Astrocyte (in vitro differentiated cells and primary cell): ENCODE measurements around the gene ANKH. TPM values are rescaled to one million over a fixed set of nuclear protein-coding genes. Genes with fewer than 3 reads are reported as not detected.

Source experiments
- DNase-seq: peaks from one replicate; pipeline ENCODE4 v3.0.0-alpha.2; 2010; ENCODE audit warnings: low read depth
- FAIRE-seq: peaks from 2 replicates; lab custom pipeline; 2011; peaks lifted over from hg19 to GRCh38; lab: Jason Lieb, UNC
- H2AFZ ChIP-seq: 2 replicates; pipeline ENCODE4 v1.6.0; 2012; ENCODE audit warnings: low read depth, low read length, inconsistent platforms
- H3K27ac ChIP-seq: 2 replicates; pipeline ENCODE4 v1.5.1; 2011; ENCODE audit warnings: low read depth, low read length, inconsistent platforms
- H3K27me3 ChIP-seq: 2 replicates; pipeline ENCODE4 v1.6.0; 2011; ENCODE audit warnings: low read length, inconsistent platforms; ENCODE audit not compliant: insufficient read depth
- H3K36me3 ChIP-seq: 2 replicates; pipeline ENCODE4 v1.5.1; 2011; ENCODE audit warnings: low read length, inconsistent platforms; ENCODE audit not compliant: insufficient read depth
- H3K4me1 ChIP-seq: 2 replicates; pipeline ENCODE4 v1.5.1; 2011; ENCODE audit warnings: low read length, inconsistent platforms; ENCODE audit not compliant: insufficient read depth
- H3K4me2 ChIP-seq: 2 replicates; pipeline ENCODE4 v1.6.0; 2012; ENCODE audit warnings: low read length, inconsistent platforms
- H3K4me3 ChIP-seq: 2 replicates; pipeline ENCODE4 v1.5.1; 2011; ENCODE audit warnings: low read depth, mild to moderate bottlenecking, low read length, inconsistent platforms; ENCODE audit not compliant: insufficient read depth
- H3K79me2 ChIP-seq: 2 replicates; pipeline ENCODE4 v1.6.0; 2012; ENCODE audit warnings: mild to moderate bottlenecking, low read length, inconsistent platforms; ENCODE audit not compliant: insufficient read depth
- H3K9ac ChIP-seq: 2 replicates; pipeline ENCODE4 v1.6.0; 2012; ENCODE audit warnings: mild to moderate bottlenecking, low read length, inconsistent platforms
- H3K9me3 ChIP-seq: 2 replicates; pipeline ENCODE4 v1.5.1; 2012; ENCODE audit warnings: low read depth, mild to moderate bottlenecking, low read length, inconsistent platforms; ENCODE audit not compliant: insufficient read depth
- H4K20me1 ChIP-seq: 2 replicates; pipeline ENCODE4 v1.6.0; 2012; ENCODE audit warnings: low read length, inconsistent platforms; ENCODE audit not compliant: insufficient read depth
- H3K27ac Mint-ChIP-seq: one replicate; pipeline ENCODE4 v1.8.0; 2021; ENCODE audit warnings: mild to moderate bottlenecking, mixed read lengths; ENCODE audit not compliant: unreplicated experiment
- H3K27me3 Mint-ChIP-seq: one replicate; pipeline ENCODE4 v1.8.0; 2021; ENCODE audit warnings: low read depth, mixed read lengths; ENCODE audit not compliant: unreplicated experiment
- H3K36me3 Mint-ChIP-seq: one replicate; pipeline ENCODE4 v1.8.0; 2021; ENCODE audit warnings: low read depth, mixed read lengths; ENCODE audit not compliant: unreplicated experiment
- H3K4me1 Mint-ChIP-seq: one replicate; pipeline ENCODE4 v1.8.0; 2021; ENCODE audit warnings: low read depth, mixed read lengths; ENCODE audit not compliant: unreplicated experiment
- H3K4me3 Mint-ChIP-seq: one replicate; pipeline ENCODE4 v1.8.0; 2021; ENCODE audit warnings: mild to moderate bottlenecking, moderate library complexity, mixed read lengths; ENCODE audit not compliant: unreplicated experiment
- H3K9me3 Mint-ChIP-seq: one replicate; pipeline ENCODE4 v1.8.0; 2021; ENCODE audit warnings: mild to moderate bottlenecking, mixed read lengths; ENCODE audit not compliant: unreplicated experiment
- CTCF ChIP-seq: IDR thresholded peaks from 2 replicates; pipeline ENCODE4 v1.5.1; 2011; ENCODE audit warnings: low read depth, mild to moderate bottlenecking, inconsistent platforms, low read length, moderate library complexity; ENCODE audit not compliant: insufficient read depth
- EZH2 ChIP-seq: IDR thresholded peaks from 2 replicates; pipeline ENCODE4 v1.6.1; 2012; ENCODE audit warnings: mild to moderate bottlenecking, low read length, inconsistent platforms; ENCODE audit not compliant: insufficient read depth
- total RNA-seq: library from RNA; stranded (reverse); gene quantifications from 2 replicates; pipeline ENCODE4 v1.2.1, GENCODE V29; 2021

The ANKH gene
- total RNA-seq, 1 donor from 2014 or later: 15.8 TPM

DNA sequence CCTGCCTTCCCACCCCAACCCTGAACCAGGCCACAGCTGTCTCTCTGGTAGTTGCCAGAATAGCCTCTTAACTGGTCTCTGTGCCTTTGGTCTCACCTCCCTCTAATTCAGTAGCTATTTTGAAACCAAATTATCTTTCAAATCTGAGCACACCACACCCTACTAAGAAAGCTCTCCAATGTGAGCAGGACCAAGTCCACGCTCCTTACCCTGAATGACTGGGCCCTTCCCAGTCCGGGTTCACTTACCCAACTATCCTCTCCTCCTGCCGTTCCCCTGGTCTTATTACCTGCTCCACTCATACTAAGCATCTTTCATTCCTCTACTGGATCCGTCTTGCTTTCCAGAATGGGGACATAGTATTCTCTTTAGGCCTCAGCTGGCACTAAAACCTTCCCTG lies 16.8 kb downstream of the ANKH start:
- FAIRE-seq: no peak
- Mint-ChIP-seq H3K4me1 (peaks cover 8% of the 10 kb centered on the region), H3K27me3 (no peaks in the 10 kb centered on the region), H3K9me3 (no peaks in the 10 kb centered on the region), H3K27ac (no peak overlapping the region), H3K36me3 (no peaks in the 10 kb centered on the region), H3K4me3 (no peak overlapping the region)
- peaks cover 5% of the 10 kb centered on the region for H3K79me2 ChIP-seq
- H3K4me3 ChIP-seq: no peak overlapping the region
- no peak for DNase-seq
- no peak overlapping the region for H3K9ac ChIP-seq
- H2AFZ ChIP-seq: no peak overlapping the region
- TF ChIP-seq EZH2 (no peak), CTCF (no peak)
- H3K27ac ChIP-seq: no peak overlapping the region
- peaks cover 36% of the 10 kb centered on the region for H4K20me1 ChIP-seq
- H3K4me1 ChIP-seq: peaks cover 4% of the 10 kb centered on the region
- H3K4me2 ChIP-seq: no peak overlapping the region
- H3K9me3 ChIP-seq: no peaks in the 10 kb centered on the region
- H3K27me3 ChIP-seq: no peaks in the 10 kb centered on the region
- no peaks in the 10 kb centered on the region for H3K36me3 ChIP-seq

DNA sequence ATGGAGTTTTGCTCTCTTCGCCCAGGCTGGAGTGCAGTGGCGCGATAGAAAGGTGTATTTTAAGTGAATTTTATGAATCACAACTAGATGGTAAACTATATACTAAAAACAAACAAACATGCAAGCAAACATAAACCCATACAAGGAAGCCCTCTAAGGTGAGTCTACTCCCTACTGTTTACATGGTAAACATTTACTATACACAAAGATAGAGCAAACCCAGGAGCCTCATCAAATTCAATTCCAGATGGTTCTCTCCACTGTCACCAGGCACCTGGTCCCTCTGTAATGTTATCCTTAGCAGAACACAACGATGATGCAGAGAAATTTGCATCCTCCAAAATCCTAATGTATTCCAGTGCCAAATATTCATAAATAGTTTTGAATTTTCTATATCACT lies 17.9 kb downstream of the ANKH start:
- DNase-seq (no peak), FAIRE-seq (no peak)
- Histone ChIP-seq H3K4me2 (no peak overlapping the region), H3K36me3 (no peaks in the 10 kb centered on the region), H3K4me1 (peaks cover 5% of the 10 kb centered on the region), H3K9me3 (no peaks in the 10 kb centered on the region), H3K4me3 (no peak overlapping the region), H3K79me2 (peaks cover 3% of the 10 kb centered on the region), H3K9ac (no peak overlapping the region), H3K27ac (no peak overlapping the region), H3K27me3 (no peaks in the 10 kb centered on the region), H4K20me1 (peaks cover 30% of the 10 kb centered on the region), H2AFZ (no peak overlapping the region)
- Mint-ChIP-seq H3K36me3 (no peaks in the 10 kb centered on the region), H3K27ac (no peak overlapping the region), H3K27me3 (no peaks in the 10 kb centered on the region), H3K4me3 (no peak overlapping the region), H3K9me3 (no peaks in the 10 kb centered on the region), H3K4me1 (peaks cover 9% of the 10 kb centered on the region)
- TF ChIP-seq CTCF (no peak), EZH2 (no peak)

DNA sequence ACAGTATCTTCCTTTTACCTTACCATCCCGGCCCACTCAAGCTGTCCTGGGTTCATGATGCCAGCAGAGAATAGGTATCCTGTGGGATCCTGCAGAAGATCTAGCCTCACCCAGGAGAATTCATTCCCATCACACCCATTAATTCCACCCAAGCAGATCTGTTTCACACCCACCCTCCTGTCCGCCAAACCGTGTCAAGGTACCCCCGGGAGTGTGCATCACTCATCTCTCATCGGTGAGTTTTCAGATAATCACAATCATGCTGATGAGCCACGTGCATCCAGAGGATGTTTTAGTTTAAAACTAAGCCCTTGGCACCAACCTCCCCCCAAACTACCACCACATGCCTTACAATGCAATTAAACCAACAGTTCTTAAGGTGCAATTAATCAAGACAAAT lies 18.8 kb downstream of the ANKH start:
- no peaks in the 10 kb centered on the region for H3K36me3 ChIP-seq
- peaks cover 30% of the 10 kb centered on the region for H4K20me1 ChIP-seq
- DNase-seq (no peak), FAIRE-seq (no peak)
- H3K4me3 ChIP-seq: no peak overlapping the region
- H3K4me2 ChIP-seq: no peak overlapping the region
- Mint-ChIP-seq H3K27me3 (no peaks in the 10 kb centered on the region), H3K4me1 (peaks cover 9% of the 10 kb centered on the region), H3K9me3 (no peaks in the 10 kb centered on the region), H3K36me3 (no peaks in the 10 kb centered on the region), H3K4me3 (no peak overlapping the region), H3K27ac (no peak overlapping the region)
- TF ChIP-seq EZH2: no peak
- peaks cover 5% of the 10 kb centered on the region for H3K4me1 ChIP-seq
- no peak overlapping the region for H3K27ac ChIP-seq
- H3K27me3 ChIP-seq: no peaks in the 10 kb centered on the region
- no peaks in the 10 kb centered on the region for H3K9me3 ChIP-seq
- H3K79me2 ChIP-seq: peaks cover 3% of the 10 kb centered on the region
- no peak overlapping the region for H3K9ac ChIP-seq
- H2AFZ ChIP-seq: no peak overlapping the region
